ENCODE measurements around the gene TATDN2.

The TATDN2 gene, protein sequence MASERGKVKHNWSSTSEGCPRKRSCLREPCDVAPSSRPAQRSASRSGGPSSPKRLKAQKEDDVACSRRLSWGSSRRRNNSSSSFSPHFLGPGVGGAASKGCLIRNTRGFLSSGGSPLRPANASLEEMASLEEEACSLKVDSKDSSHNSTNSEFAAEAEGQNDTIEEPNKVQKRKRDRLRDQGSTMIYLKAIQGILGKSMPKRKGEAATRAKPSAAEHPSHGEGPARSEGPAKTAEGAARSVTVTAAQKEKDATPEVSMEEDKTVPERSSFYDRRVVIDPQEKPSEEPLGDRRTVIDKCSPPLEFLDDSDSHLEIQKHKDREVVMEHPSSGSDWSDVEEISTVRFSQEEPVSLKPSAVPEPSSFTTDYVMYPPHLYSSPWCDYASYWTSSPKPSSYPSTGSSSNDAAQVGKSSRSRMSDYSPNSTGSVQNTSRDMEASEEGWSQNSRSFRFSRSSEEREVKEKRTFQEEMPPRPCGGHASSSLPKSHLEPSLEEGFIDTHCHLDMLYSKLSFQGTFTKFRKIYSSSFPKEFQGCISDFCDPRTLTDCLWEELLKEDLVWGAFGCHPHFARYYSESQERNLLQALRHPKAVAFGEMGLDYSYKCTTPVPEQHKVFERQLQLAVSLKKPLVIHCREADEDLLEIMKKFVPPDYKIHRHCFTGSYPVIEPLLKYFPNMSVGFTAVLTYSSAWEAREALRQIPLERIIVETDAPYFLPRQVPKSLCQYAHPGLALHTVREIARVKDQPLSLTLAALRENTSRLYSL

DNA sequence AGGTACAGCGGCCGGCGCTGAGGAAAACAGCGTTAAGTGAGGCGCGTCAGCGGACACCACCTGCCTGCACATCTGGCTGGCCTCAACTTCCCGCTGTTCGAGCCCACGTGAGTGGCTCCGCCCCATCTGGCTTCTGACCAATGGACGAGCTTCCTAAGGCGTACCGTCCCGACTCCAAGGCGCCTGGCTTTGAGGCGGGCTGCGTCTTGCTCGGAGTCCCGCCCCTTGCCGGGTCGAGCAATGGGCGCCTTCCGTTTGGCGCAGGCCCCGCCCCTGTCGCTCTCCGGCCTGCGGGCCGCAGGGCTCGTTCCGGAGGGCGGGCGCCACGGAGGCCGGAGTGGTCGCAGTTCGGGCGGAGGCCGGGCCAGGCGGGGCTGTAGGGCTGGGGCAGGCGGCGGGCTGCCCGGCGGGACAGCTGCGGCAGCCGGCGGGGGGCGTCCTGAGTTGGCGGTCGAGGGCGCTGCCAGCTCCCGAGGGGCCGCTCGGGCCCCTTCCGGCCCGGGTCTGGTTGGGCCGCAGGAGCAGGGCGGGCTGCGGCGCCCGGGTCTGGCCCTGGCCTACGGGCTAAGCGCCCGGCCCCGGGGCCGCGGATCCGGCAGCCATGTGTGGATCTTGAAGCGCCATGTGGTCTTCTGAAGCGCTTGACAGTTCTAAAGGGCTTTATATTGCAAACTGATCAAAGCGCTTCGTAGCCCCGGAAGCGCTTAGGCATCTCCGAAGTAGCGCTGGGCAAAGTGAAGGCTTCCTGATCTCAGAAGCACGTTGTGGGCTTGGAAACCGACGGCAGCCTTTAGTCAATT, at the start of gene TATDN2:
Gene TATDN2 (plus strand): TSS at position 276 of the 800 bp plus-strand sequence. CDS start 742 bp downstream, outside the sequence.
- peak within 1 kb of the TSS; percentile 88 for H3K4me3 ChIP-seq (ENCODE audit: low read length)
- DNase-seq (ENCODE audit: low read depth): peak; percentile 96
- TF ChIP-seq, protein P1, sequence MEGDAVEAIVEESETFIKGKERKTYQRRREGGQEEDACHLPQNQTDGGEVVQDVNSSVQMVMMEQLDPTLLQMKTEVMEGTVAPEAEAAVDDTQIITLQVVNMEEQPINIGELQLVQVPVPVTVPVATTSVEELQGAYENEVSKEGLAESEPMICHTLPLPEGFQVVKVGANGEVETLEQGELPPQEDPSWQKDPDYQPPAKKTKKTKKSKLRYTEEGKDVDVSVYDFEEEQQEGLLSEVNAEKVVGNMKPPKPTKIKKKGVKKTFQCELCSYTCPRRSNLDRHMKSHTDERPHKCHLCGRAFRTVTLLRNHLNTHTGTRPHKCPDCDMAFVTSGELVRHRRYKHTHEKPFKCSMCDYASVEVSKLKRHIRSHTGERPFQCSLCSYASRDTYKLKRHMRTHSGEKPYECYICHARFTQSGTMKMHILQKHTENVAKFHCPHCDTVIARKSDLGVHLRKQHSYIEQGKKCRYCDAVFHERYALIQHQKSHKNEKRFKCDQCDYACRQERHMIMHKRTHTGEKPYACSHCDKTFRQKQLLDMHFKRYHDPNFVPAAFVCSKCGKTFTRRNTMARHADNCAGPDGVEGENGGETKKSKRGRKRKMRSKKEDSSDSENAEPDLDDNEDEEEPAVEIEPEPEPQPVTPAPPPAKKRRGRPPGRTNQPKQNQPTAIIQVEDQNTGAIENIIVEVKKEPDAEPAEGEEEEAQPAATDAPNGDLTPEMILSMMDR (conservative IDR thresholded peaks at IDR 0.05; ENCODE audit: low read length): no peak

DNA sequence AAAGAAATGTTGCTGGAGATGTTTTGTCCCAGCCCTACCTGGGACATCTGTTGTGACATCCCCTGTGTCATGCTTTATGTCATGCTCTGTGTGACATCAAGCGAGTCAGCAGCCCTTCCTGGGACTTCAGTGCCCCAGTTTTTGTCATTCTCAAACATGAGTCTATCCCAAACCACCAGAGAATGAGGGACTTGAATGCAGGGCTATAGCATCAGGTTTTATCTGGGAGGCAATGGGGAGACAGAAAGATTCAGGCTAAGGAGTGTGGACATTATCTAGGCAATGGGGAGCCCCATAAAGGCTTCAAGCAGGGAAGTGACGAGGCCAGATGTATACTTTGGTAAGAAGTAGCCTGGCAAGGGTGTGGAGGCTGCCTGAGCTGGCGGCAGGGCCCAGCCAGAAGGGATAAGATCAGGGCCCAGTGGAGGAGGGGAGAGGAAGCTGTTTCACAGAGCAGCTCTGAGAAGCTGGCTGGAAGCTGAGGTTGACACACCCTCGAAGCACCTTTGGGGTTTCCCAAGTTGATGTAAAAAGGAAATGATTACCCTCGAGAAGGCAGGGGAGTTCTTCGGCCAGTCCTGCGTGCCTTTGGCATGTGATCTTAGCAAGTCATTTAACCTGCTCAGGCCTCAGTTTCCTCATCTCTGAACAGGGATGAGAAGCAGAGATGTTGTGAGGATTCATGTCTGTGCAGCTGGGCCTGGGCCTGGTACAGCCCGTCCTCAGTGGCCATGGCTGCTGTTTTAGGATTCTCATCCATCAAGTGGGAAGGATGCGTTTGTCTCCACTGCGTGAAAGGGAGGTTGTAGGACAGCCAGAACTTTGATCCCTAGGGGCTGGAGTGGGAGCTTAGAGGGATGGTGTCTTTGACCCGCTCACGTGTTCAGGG, 49.3 kb upstream of the TATDN2 start:
- TF ChIP-seq, protein P1 (conservative IDR thresholded peaks at IDR 0.05; ENCODE audit: low read length): no peak
- peak; percentile 46 for DNase-seq (ENCODE audit: low read depth)

DNA sequence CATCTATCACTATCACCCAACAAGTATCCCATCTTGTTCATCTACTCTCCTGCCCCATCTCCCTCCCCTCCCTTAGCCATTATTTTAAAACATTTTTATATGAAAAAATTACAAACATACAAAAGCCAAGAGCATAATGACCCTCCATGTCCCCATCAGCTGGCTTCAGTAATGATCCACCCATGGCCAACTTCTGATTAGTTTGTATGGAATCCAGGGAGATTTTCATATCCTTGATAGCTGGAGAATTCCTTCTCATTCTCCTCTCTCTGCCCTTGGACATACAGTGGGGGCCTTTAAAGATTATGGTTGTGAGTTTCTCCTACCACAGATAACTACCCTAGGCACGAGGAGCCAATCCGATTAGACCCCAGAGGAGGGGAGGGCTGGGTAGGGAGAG, 43.3 kb upstream of the TATDN2 start:
- TF ChIP-seq, protein P1 (conservative IDR thresholded peaks at IDR 0.05; ENCODE audit: low read length): no peak
- DNase-seq (ENCODE audit: low read depth): no peak
- H3K4me3 ChIP-seq (ENCODE audit: low read length): no peak overlapping the region

More for the DNA sequence above, 49.3 kb upstream of the TATDN2 start:
- H3K4me3 ChIP-seq (ENCODE audit: low read length): no peak overlapping the region

DNA sequence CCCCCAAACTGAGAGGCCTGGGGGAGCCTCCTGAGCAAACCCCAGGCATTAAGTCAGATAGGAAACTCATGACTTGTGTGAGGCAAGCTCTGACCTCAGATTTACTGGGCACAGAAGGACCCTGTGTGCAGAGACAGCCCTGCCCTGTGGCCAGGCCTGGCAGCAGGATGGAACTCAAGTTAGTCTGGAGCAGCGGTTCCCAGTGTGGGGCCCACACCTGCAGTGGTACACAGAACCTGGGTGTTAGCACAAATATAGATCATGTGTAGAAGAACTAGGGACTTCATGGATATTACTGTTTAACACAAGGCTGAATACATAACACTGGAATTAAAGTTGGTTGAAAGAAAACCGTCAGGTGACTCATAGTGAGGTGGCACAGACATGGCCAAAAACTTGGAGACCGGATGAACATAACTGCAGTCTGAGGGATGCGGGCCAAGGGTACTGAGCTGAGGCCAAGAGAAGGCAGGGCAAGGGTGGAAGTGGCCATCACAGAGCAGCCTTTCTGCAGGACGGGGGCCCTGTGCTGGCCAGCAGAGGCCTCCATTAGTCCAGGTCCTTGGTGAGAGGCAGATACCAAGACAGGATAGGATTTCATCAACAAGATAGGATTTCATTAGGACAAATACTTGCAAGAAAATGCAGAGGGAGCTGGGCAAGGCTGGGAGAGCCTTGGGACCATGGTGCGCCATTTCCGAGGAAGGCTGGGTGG, 42.7 kb upstream of the TATDN2 start:
- no peak overlapping the region for H3K4me3 ChIP-seq (ENCODE audit: low read length)
- DNase-seq (ENCODE audit: low read depth): peak; percentile 89
- TF ChIP-seq, protein P1 (conservative IDR thresholded peaks at IDR 0.05; ENCODE audit: low read length): no peak

DNA sequence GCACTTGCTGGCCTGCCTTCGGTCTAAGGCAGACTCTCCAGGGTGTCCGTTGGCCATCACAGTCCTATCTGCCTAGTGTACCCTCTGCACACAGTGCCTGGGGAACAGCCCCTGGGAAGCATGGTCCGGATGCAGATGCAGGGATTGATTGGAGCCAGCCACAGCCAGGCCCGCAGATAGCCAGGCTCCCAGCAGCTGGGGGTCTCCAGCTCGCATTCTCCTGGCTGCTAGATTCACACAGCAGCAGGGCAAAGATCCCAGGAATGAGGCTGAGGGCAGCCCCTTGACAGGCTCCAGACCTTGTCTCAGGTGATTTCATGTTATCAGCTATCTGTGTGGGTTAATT, 42.1 kb upstream of the TATDN2 start:
- no peak overlapping the region for H3K4me3 ChIP-seq (ENCODE audit: low read length)
- TF ChIP-seq, protein P1 (conservative IDR thresholded peaks at IDR 0.05; ENCODE audit: low read length): no peak
- DNase-seq (ENCODE audit: low read depth): no peak

Measured in AG10803 (cell line).